Memory B cell (primary cell): ENCODE data around the gene CENPO.

Experiments
- ATAC-seq: fragments of 150-1000 bp; cut with Tn5 transposase; 2 replicates; pipeline ENCODE4 v1.10.0; 2021; ENCODE audit warnings: low read depth, mild to moderate bottlenecking, moderate library complexity
- DNase-seq, 2 donors: peaks; one replicate each; pipeline ENCODE4 v3.0.0; 2022; ENCODE audit warnings: low spot score in 2 of 2
- H3K27ac Mint-ChIP-seq: one replicate; pipeline ENCODE4 v1.8.0; 2022; ENCODE audit warnings: mild to moderate bottlenecking, moderate library complexity, mixed read lengths
- H3K27me3 Mint-ChIP-seq: one replicate; pipeline ENCODE4 v1.8.0; 2022; ENCODE audit warnings: mixed read lengths
- H3K36me3 Mint-ChIP-seq: one replicate; pipeline ENCODE4 v1.8.0; 2022; ENCODE audit warnings: mild to moderate bottlenecking, mixed read lengths
- H3K4me1 Mint-ChIP-seq: one replicate; pipeline ENCODE4 v1.8.0; 2022; ENCODE audit warnings: mixed read lengths
- H3K4me3 Mint-ChIP-seq: one replicate; pipeline ENCODE4 v1.8.0; 2022; ENCODE audit warnings: mild to moderate bottlenecking, moderate library complexity, mixed read lengths
- H3K9me3 Mint-ChIP-seq: one replicate; pipeline ENCODE4 v1.8.0; 2022; ENCODE audit warnings: mixed read lengths

The CENPO gene

GRCh38 chr2:24822049-24822706 is 29.0 kb downstream of the CENPO start:
- Mint-ChIP-seq H3K9me3 (no peaks in the 10 kb centered on the region), H3K27me3 (no peaks in the 10 kb centered on the region), H3K27ac (no peak overlapping the region), H3K36me3 (peaks cover 20% of the 10 kb centered on the region), H3K4me1 (peaks cover 5% of the 10 kb centered on the region), H3K4me3 (no peak overlapping the region)
- ATAC-seq (no peak), DNase-seq (no peak)

- no peak for DNase-seq
- ATAC-seq: no peak
- Mint-ChIP-seq H3K36me3 (peaks cover 15% of the 10 kb centered on the region), H3K9me3 (no peaks in the 10 kb centered on the region), H3K27me3 (no peaks in the 10 kb centered on the region), H3K27ac (no peak overlapping the region), H3K4me3 (no peak overlapping the region), H3K4me1 (peaks cover 9% of the 10 kb centered on the region)
Observed at GRCh38 chr2:24824071-24824588, 30.9 kb downstream of the CENPO start.

DNA sequence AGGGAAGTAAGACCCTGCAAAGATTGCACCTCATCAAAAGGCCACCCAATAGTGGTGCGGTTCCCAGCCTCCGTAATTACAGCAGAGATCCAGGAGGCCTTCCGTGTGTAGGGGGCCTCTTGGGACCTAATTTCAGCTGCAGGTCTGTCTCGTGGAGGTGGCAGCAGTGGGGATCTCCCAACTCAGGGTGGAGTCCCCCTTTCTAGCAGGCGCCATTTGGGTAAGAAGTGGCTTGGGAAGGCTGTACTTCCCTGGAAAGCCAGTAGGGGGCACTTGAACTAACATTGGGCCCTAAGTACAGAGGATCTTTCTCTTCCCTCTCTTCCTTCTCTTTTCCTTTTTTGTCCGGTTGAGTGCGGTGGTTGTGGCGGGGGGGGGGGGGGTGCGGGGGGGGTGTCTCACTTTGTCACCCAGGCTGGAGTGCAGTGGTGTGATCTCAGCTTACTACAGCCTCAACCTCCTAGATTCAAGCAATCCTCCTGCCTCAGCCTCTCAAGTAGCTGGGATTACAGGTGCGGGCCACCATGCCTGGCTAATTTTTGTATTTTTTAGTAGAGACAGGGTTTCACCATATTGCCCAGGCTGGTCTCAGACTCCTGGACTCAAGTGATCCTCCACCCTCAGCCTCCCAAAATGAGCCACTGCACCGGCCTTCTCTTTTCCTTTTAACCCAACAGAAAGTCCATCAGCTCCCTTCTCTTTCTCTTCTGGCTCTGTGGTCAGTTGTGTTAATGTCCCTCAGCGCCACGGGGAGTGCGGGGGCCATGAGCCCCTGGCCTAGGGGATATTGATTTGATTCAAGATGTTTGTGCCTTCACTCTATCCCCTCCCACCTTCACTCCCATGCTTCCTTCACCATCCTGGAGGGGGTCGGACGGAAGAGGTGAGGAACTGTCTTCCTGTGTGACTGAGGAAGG is 32.0 kb downstream of the CENPO start:
- DNase-seq: peak in 1 of 2 donors; percentile 26
- Mint-ChIP-seq H3K27ac (peak overlapping the region; percentile 16), H3K27me3 (no peaks in the 10 kb centered on the region), H3K36me3 (peaks cover 13% of the 10 kb centered on the region), H3K4me3 (no peak overlapping the region), H3K4me1 (peaks cover 9% of the 10 kb centered on the region), H3K9me3 (no peaks in the 10 kb centered on the region)
- ATAC-seq: peak; percentile 64

DNA sequence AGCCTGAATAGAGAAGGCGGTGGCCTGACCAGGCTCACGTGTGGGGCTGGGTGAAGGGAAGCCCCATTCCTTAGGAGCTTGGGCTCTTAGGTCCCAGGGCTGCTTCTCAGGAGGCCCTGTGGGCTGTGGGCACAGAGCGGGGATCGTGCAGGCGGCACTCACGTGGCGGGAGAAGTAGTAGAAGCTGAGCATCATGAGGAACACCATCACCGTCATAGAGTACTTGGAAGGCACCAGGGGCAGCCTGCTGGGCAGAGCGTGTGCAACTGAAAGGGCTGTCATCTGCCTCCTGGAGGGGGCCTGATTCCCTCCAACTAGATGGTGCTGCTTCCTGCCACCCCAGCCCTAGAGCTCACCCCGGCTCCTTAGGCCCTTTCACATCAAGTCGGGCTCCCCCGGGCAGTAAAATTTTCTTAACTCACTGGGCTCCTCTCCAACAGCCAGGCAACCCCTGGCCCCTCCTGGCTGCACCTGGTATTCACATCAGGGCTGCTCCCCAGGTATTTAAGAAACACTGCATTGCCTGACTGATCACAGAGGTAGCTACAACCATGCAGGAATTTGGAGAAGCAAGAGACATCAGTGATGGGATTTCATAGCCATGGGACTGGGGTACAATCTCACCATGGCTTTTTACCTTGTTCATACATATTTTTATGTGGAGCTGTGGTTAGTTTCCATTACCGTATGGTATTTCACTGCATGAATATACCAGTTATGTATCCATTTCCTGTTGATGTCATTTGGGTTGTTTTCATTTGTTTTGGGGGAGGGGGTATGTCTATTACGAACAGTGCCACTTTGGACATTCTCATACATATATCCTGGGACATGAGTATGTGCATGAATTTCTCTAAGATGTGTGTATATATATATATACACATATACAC is 32.9 kb downstream of the CENPO start:
- Mint-ChIP-seq H3K27me3 (no peaks in the 10 kb centered on the region), H3K9me3 (no peaks in the 10 kb centered on the region), H3K4me1 (peaks cover 9% of the 10 kb centered on the region), H3K27ac (peak overlapping the region; percentile 16), H3K4me3 (no peak overlapping the region), H3K36me3 (peaks cover 9% of the 10 kb centered on the region)
- no peak for DNase-seq
- ATAC-seq: no peak

DNA sequence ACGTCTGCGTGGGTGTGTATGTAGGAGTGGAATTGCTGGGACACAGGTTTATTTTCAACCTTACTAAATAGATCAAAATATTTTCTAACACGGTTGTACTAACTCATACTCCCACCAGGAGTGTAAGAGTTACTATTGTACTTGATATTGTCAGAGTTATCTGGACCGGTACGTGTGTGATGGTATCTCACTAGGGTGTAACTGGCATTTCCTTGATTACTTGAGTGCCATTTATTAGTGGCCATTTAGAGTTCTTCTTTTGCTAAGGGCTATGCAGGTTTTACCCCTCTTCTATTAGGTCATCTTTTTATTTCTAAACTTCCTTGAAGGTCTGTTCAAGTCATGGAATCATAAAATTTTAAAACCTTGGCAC is 33.5 kb downstream of the CENPO start:
- H3K9me3 Mint-ChIP-seq: no peaks in the 10 kb centered on the region
- H3K27ac Mint-ChIP-seq: no peak overlapping the region
- ATAC-seq (no peak), DNase-seq (no peak)
- H3K4me3 Mint-ChIP-seq: no peak overlapping the region
- H3K27me3 Mint-ChIP-seq: no peaks in the 10 kb centered on the region
- H3K36me3 Mint-ChIP-seq: peaks cover 7% of the 10 kb centered on the region
- peaks cover 9% of the 10 kb centered on the region for H3K4me1 Mint-ChIP-seq

DNA sequence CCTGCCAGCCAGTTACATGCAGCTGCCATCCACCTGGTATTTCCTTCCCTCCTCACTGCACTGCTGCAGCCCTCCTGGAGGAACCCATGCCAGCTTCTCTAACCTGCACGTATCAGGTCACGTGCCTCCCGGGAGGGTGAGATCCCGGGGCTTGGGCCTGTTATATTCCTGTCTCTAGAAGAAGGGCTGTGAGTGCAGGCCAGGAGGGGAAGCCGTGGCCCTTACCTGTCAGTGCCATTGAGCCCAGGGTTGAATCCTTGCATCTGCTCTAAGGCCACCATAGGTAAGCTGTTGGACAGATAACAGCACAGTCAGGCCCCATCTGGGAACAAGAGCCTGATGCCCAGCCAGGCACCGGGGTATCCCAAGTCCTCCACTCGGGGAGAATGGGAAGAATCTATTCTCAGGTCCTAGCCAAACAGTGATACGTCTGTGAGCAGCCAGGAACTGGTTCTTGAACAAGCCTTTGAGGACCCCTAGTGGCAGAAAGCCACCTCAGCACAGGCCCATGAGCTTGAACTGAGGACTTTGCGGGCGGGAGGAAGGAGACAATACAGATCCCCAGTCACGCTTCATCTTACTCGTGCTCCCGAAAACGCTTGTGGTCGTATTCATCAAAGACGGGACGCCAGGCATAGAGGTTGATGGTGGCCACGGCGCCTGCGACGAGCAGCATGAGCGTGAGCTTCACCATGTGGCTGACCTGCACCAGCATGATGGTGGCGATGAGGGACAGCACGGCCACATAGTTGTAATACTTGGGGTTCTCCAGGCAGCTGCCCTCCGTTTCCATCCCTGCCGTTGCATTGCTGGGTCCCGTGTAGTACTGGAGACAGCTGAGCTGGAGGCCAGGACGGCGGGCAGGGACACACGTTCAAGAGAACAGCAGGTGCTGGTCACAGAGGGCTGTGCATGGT is 34.4 kb downstream of the CENPO start:
- Mint-ChIP-seq H3K36me3 (peaks cover 8% of the 10 kb centered on the region), H3K4me3 (no peak overlapping the region), H3K4me1 (peaks cover 9% of the 10 kb centered on the region), H3K27me3 (no peaks in the 10 kb centered on the region), H3K9me3 (no peaks in the 10 kb centered on the region), H3K27ac (peak overlapping the region; percentile 15)
- DNase-seq: peak; percentile 73
- peak; percentile 92 for ATAC-seq

DNA sequence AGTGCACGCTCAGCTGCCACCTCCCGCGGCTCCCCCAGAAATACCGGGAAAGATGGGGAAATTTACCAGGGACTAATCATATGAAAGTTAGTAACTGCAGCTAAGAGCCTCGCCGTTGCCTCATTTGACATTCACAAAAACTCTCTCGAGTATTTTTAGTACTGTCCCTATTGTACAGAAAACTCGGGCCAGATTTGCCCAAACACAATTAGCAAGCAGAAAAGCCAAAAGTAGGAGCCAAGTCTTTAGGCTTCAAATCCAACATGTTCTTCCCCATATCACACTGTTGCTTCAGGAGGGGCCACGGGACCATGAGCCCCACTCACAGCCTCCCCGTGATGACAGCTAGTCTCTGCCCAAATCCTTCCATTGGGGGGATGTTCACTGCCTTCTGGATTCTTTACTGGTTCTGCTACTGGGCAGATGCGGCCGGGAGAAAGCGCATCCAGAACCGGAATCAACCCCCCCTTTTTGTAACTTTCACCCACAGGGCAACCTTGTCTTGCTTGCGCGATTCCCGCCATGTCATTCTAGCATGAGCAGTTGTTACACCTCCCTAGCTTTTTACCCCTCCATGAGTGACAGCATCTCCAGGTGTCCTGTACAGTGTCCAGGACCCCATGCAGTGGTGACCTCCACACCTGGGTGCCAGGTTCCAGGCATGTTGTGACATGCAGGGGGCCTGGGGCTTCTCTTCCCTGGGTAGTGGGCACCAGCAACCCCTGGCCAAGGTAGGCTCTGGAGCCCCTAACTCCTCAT is 35.2 kb downstream of the CENPO start:
- Mint-ChIP-seq H3K4me1 (peaks cover 9% of the 10 kb centered on the region), H3K36me3 (peaks cover 4% of the 10 kb centered on the region), H3K27me3 (no peaks in the 10 kb centered on the region), H3K27ac (peak overlapping the region; percentile 15), H3K4me3 (no peak overlapping the region), H3K9me3 (no peaks in the 10 kb centered on the region)
- ATAC-seq (no peak), DNase-seq (no peak)

DNA sequence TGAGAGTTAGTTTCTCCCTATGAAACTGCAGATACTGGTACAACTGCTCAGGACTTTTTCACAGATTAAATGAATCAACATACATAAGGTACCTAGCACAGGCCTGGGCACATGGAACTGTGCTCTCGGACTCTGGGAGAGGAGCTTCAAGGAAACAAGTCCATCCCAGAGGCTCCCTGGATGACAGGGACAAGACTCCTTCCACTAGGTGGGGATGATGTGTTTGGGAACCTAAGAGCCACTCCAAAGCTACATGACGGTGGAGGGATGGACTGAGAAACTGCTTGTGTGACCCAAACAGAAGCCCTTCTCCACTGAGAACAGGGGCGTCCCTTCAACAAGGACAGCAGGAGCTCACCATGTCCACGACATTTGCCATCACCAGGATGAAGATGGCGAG is 37.1 kb downstream of the CENPO start:
- Mint-ChIP-seq H3K36me3 (peaks cover 10% of the 10 kb centered on the region), H3K9me3 (no peaks in the 10 kb centered on the region), H3K27ac (no peak overlapping the region), H3K27me3 (no peaks in the 10 kb centered on the region), H3K4me3 (no peak overlapping the region), H3K4me1 (peaks cover 9% of the 10 kb centered on the region)
- DNase-seq: no peak
- no peak for ATAC-seq

- Mint-ChIP-seq H3K36me3 (peaks cover 10% of the 10 kb centered on the region), H3K9me3 (no peaks in the 10 kb centered on the region), H3K4me3 (no peak overlapping the region), H3K27ac (no peak overlapping the region), H3K4me1 (peaks cover 9% of the 10 kb centered on the region), H3K27me3 (no peaks in the 10 kb centered on the region)
- DNase-seq: no peak
- ATAC-seq: no peak
Observed at GRCh38 chr2:24830786-24831185, 37.6 kb downstream of the CENPO start.

GRCh38 chr2:24831221-24832072 is 38.2 kb downstream of the CENPO start:
- no peak for ATAC-seq
- Mint-ChIP-seq H3K9me3 (no peaks in the 10 kb centered on the region), H3K27ac (no peak overlapping the region)

DNA sequence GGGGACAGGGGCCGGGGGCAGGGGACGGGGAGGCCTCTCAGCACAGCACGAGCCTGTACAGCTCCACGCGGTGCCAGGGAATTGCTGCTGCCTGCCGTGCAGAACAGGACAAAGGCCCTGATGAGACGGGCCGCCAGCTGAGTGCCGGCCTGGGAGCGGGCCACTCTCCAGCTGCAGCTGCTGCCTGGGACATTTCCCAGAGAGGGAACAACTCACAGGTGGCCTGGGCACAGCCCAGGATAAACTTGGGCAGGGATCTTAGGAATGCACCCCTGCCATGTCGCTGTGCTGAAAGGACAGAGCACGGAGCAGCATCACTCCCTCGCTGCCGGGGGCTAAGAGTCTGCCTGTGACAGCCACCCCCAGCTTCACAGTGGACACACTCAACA is 38.8 kb downstream of the CENPO start:
- H3K9me3 Mint-ChIP-seq: no peaks in the 10 kb centered on the region
- no peak overlapping the region for H3K27ac Mint-ChIP-seq
- ATAC-seq: no peak
- no peak overlapping the region for H3K4me3 Mint-ChIP-seq
- H3K36me3 Mint-ChIP-seq: peaks cover 16% of the 10 kb centered on the region
- H3K4me1 Mint-ChIP-seq: peaks cover 5% of the 10 kb centered on the region
- DNase-seq: no peak
- H3K27me3 Mint-ChIP-seq: no peaks in the 10 kb centered on the region

More at GRCh38 chr2:24831221-24832072, 38.2 kb downstream of the CENPO start:
- Mint-ChIP-seq H3K4me1 (peaks cover 6% of the 10 kb centered on the region), H3K36me3 (peaks cover 14% of the 10 kb centered on the region), H3K27me3 (no peaks in the 10 kb centered on the region), H3K4me3 (no peak overlapping the region)
- no peak for DNase-seq

DNA sequence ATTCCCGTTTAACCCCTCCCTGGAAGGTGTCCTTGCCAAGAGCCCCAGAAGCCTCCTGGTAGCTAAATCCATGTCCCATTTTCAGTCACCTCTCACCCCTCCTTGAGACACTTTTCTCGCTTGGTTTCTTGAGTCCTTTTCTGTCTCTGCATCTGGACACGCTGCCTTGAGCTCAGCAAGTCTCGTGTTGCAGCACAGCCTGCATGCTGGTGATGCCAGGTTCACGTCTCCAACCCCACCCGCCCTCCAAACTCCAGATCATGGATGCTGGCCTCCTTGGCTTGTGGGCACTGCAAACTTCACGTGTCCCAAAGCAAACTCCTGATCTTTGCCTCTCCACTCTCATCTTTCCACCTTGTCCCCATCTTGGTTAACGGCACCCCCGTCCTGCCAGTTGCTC is 39.3 kb downstream of the CENPO start:
- H3K4me3 Mint-ChIP-seq: no peak overlapping the region
- peaks cover 3% of the 10 kb centered on the region for H3K4me1 Mint-ChIP-seq
- H3K36me3 Mint-ChIP-seq: peaks cover 16% of the 10 kb centered on the region
- ATAC-seq (no peak), DNase-seq (no peak)
- H3K27me3 Mint-ChIP-seq: no peaks in the 10 kb centered on the region
- H3K9me3 Mint-ChIP-seq: no peaks in the 10 kb centered on the region
- H3K27ac Mint-ChIP-seq: no peak overlapping the region
